NB4 (cell line): ENCODE data around the gene AZIN2.

Experiments used
- POLR2A ChIP-seq: IDR thresholded peaks from 2 replicates; pipeline ENCODE4 v1.6.1; 2011; ENCODE audit warnings: mild to moderate bottlenecking; ENCODE audit not compliant: insufficient read length; ENCODE audit errors: extremely low read depth
- TF ChIP-seq, protein P1 (sequence below): IDR thresholded peaks from one replicate; pipeline ENCODE4 v1.5.1; 2012; ENCODE audit warnings: low read depth, low read length

DNA sequence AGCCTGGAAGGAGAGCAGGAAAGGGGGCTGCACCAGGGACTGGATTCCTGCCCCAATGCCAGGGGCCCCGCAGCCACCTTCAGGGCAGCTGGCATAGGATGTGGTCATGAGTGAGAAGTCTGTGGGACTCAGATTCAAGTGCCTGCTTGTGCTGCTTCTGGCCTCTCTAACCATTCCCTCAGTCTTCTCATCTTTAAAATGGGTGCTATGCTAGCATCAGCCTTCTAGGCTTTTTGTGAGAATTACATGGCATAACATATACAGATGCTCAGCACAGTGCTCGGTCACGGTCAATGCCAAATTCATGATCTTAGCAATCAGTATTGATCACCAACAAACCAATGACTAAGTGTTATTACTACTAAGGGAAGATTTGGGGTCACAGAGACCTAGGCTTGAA is 77.4 kb downstream of the AZIN2 start:
- TF ChIP-seq, protein P1, sequence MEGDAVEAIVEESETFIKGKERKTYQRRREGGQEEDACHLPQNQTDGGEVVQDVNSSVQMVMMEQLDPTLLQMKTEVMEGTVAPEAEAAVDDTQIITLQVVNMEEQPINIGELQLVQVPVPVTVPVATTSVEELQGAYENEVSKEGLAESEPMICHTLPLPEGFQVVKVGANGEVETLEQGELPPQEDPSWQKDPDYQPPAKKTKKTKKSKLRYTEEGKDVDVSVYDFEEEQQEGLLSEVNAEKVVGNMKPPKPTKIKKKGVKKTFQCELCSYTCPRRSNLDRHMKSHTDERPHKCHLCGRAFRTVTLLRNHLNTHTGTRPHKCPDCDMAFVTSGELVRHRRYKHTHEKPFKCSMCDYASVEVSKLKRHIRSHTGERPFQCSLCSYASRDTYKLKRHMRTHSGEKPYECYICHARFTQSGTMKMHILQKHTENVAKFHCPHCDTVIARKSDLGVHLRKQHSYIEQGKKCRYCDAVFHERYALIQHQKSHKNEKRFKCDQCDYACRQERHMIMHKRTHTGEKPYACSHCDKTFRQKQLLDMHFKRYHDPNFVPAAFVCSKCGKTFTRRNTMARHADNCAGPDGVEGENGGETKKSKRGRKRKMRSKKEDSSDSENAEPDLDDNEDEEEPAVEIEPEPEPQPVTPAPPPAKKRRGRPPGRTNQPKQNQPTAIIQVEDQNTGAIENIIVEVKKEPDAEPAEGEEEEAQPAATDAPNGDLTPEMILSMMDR = no peak
- no peak for TF ChIP-seq POLR2A
